SK-N-SH treated with all-trans-retinoic acid at 6 μM for 48 hours (cell line): ENCODE measurements around the gene COL25A1.

Source experiments
- ARNTL ChIP-seq: fragments of 450-650 bp; formaldehyde crosslinking; IDR thresholded peaks from 2 replicates; pipeline ENCODE4 v1.5.0; 2020; ENCODE audit warnings: low read depth, mild to moderate bottlenecking, moderate library complexity, borderline replicate concordance
- ESRRG ChIP-seq: fragments of 250-450 bp; sonication (Bioruptor Pico); IDR thresholded peaks from 2 replicates; pipeline ENCODE4 v1.6.1; 2021; ENCODE audit warnings: mild to moderate bottlenecking
- GLIS3 ChIP-seq: fragments of 250-450 bp; sonication (Bioruptor Pico); IDR thresholded peaks from 2 replicates; pipeline ENCODE4 v1.5.0; 2020; ENCODE audit warnings: mild to moderate bottlenecking, moderate library complexity
- RARB ChIP-seq: fragments of 250-450 bp; sonication (Bioruptor Pico); IDR thresholded peaks from 2 replicates; pipeline ENCODE4 v1.8.0; 2021; ENCODE audit warnings: mild to moderate bottlenecking, moderate library complexity
- ZFP3 ChIP-seq: fragments of 250-450 bp; sonication (Bioruptor Pico); IDR thresholded peaks from 2 replicates; pipeline ENCODE4 v1.5.0; 2020; ENCODE audit warnings: mild to moderate bottlenecking, moderate library complexity
- ZNF565 ChIP-seq: fragments of 450-650 bp; formaldehyde crosslinking; conservative IDR thresholded peaks from 2 replicates; pipeline ENCODE4 v1.5.0; 2020; ENCODE audit warnings: low read depth, mild to moderate bottlenecking, moderate library complexity
- ZNF70 ChIP-seq: fragments of 450-650 bp; formaldehyde crosslinking; IDR thresholded peaks from 2 replicates; pipeline ENCODE4 v1.5.0; 2020; ENCODE audit warnings: mild to moderate bottlenecking, moderate library complexity
- TF ChIP-seq, protein P1 (sequence below): fragments of 250-450 bp; sonication (Bioruptor Pico); IDR thresholded peaks from 2 replicates; pipeline ENCODE4 v1.8.0; 2020; ENCODE audit warnings: mild to moderate bottlenecking, moderate library complexity, borderline replicate concordance
- TF ChIP-seq, protein P2 (sequence below): fragments of 250-450 bp; sonication (Bioruptor Pico); IDR thresholded peaks from 2 replicates; pipeline ENCODE4 v1.8.0; 2021; ENCODE audit warnings: low read depth, mild to moderate bottlenecking, moderate library complexity, borderline replicate concordance
- TF ChIP-seq, protein P3 (sequence below): fragments of 250-450 bp; sonication (Bioruptor Pico); IDR thresholded peaks from 2 replicates; pipeline ENCODE4 v1.5.1; 2020; ENCODE audit warnings: low read depth, mild to moderate bottlenecking, moderate library complexity

DNA sequence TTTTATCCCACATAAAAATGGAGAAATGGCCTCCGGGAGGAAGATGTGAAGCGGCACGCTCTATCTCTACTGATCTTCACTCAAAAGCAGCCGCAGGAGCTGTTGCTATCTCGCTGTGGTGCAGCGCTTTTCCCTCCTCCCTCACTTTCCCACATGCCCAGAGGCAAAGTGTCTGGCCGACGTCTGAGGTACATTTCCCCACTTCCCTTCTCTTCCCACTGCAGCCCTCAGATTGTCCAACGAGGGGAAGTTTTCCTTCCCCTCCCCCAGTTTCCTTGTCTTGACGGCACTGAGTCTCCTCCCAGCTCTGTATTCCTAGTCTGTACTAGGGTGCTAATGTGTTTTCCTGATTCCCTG, 660 bp upstream of the COL25A1 start:
- no peak for TF ChIP-seq ARNTL (CRISPR knock-in tag)
- no peak for TF ChIP-seq GLIS3
- TF ChIP-seq, protein P1, sequence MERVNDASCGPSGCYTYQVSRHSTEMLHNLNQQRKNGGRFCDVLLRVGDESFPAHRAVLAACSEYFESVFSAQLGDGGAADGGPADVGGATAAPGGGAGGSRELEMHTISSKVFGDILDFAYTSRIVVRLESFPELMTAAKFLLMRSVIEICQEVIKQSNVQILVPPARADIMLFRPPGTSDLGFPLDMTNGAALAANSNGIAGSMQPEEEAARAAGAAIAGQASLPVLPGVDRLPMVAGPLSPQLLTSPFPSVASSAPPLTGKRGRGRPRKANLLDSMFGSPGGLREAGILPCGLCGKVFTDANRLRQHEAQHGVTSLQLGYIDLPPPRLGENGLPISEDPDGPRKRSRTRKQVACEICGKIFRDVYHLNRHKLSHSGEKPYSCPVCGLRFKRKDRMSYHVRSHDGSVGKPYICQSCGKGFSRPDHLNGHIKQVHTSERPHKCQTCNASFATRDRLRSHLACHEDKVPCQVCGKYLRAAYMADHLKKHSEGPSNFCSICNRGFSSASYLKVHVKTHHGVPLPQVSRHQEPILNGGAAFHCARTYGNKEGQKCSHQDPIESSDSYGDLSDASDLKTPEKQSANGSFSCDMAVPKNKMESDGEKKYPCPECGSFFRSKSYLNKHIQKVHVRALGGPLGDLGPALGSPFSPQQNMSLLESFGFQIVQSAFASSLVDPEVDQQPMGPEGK (CRISPR knock-in tag) = no peak
- TF ChIP-seq ZNF565 (CRISPR knock-in tag) = no peak
- TF ChIP-seq, protein P2, sequence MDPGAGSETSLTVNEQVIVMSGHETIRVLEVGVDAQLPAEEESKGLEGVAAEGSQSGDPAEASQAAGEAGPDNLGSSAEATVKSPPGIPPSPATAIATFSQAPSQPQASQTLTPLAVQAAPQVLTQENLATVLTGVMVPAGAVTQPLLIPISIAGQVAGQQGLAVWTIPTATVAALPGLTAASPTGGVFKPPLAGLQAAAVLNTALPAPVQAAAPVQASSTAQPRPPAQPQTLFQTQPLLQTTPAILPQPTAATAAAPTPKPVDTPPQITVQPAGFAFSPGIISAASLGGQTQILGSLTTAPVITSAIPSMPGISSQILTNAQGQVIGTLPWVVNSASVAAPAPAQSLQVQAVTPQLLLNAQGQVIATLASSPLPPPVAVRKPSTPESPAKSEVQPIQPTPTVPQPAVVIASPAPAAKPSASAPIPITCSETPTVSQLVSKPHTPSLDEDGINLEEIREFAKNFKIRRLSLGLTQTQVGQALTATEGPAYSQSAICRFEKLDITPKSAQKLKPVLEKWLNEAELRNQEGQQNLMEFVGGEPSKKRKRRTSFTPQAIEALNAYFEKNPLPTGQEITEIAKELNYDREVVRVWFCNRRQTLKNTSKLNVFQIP (CRISPR knock-in tag) = no peak
- TF ChIP-seq ZFP3 = no peak
- TF ChIP-seq ESRRG (CRISPR knock-in tag) = no peak
- TF ChIP-seq RARB (CRISPR knock-in tag) = no peak
- TF ChIP-seq, protein P3, sequence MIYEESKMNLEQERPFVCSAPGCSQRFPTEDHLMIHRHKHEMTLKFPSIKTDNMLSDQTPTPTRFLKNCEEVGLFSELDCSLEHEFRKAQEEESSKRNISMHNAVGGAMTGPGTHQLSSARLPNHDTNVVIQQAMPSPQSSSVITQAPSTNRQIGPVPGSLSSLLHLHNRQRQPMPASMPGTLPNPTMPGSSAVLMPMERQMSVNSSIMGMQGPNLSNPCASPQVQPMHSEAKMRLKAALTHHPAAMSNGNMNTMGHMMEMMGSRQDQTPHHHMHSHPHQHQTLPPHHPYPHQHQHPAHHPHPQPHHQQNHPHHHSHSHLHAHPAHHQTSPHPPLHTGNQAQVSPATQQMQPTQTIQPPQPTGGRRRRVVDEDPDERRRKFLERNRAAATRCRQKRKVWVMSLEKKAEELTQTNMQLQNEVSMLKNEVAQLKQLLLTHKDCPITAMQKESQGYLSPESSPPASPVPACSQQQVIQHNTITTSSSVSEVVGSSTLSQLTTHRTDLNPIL (CRISPR knock-in tag) = no peak
- no peak for TF ChIP-seq ZNF70
